Measurements from ENCODE around the gene IL4R. TPM values are rescaled to one million over a fixed set of nuclear protein-coding genes. Genes with fewer than 3 reads are reported as not detected.

IL4R gene
- total and polyA plus RNA-seq, 9 donors: 11.3 to 39.5 (median 17.4) TPM

DNA sequence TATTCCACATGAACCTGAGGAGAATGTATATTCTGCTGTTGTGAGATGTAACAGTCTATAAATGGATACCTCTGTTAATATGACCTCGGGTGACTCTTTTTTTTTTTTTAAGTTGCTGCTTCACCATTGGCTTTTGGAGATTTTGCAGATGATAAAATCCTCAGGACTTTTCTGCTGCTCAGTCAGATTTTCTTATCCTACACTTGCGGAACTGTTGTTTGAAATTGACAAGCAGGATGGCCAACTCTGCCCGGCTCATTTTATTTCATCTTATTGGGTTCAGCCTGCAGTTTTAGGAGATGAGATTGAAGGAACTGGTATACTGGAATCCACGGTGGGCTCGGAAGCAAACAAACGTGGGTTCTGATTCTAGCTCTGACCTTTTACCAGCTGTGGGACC, 19.3 kb downstream of the IL4R start:
- 89 to 90% (median 89%) methylated on average over 6 of the region's 6 CpGs for WGBS, 3 donors

DNA sequence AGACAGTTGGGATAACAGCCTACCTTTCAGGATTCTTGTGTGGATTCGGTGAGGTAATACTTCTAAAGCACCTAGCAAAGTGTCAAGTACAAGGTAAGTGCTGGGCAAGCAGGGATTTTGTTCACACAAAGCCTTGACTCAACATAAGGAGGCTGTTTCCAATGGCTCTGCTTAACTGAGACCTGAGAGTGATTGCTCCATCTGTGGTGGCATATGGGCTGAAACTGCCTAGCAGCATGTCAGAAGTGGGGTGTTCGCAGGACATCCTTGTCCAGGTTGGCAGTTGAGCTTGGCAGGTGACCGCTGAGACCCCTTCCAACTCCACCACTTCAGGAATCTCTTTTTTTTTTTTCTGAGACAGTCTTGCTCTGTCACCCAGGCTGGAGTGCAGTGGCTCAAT, 19.8 kb downstream of the IL4R start:
- intact Hi-C loops (cut with DNase I): no loop called here
- H3K9me3 ChIP-seq: no peaks in the 10 kb centered on the region
- H3K36me3 ChIP-seq: no peaks in the 10 kb centered on the region
- WGBS, 3 donors: 96 to 99% (median 98%) methylated on average over 3 of the region's 3 CpGs
- no peak overlapping the region for H3K27ac ChIP-seq
- TF ChIP-seq, protein P1, sequence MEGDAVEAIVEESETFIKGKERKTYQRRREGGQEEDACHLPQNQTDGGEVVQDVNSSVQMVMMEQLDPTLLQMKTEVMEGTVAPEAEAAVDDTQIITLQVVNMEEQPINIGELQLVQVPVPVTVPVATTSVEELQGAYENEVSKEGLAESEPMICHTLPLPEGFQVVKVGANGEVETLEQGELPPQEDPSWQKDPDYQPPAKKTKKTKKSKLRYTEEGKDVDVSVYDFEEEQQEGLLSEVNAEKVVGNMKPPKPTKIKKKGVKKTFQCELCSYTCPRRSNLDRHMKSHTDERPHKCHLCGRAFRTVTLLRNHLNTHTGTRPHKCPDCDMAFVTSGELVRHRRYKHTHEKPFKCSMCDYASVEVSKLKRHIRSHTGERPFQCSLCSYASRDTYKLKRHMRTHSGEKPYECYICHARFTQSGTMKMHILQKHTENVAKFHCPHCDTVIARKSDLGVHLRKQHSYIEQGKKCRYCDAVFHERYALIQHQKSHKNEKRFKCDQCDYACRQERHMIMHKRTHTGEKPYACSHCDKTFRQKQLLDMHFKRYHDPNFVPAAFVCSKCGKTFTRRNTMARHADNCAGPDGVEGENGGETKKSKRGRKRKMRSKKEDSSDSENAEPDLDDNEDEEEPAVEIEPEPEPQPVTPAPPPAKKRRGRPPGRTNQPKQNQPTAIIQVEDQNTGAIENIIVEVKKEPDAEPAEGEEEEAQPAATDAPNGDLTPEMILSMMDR (IDR thresholded peaks at IDR 0.05): no peak
- TF ChIP-seq EP300 (IDR thresholded peaks at IDR 0.05) (no peak), POLR2A (IDR thresholded peaks at IDR 0.05) (no peak)
- H3K27me3 ChIP-seq: no peaks in the 10 kb centered on the region
- H3K4me3 ChIP-seq: no peak overlapping the region
- DNase-seq: no peak
- H3K4me1 ChIP-seq (ENCODE audit: insufficient read depth): peaks cover 4% of the 10 kb centered on the region

More for the DNA sequence above, 19.3 kb downstream of the IL4R start:
- intact Hi-C loops (cut with DNase I): no loop called here
- H3K9me3 ChIP-seq: no peaks in the 10 kb centered on the region
- TF ChIP-seq EP300 (IDR thresholded peaks at IDR 0.05) (no peak), POLR2A (IDR thresholded peaks at IDR 0.05) (no peak)
- TF ChIP-seq, protein P1 (IDR thresholded peaks at IDR 0.05): no peak
- H3K4me3 ChIP-seq: no peak overlapping the region
- peaks cover 4% of the 10 kb centered on the region for H3K4me1 ChIP-seq (ENCODE audit: insufficient read depth)
- H3K27ac ChIP-seq: no peak overlapping the region
- no peaks in the 10 kb centered on the region for H3K36me3 ChIP-seq
- no peaks in the 10 kb centered on the region for H3K27me3 ChIP-seq
- no peak for DNase-seq

DNA sequence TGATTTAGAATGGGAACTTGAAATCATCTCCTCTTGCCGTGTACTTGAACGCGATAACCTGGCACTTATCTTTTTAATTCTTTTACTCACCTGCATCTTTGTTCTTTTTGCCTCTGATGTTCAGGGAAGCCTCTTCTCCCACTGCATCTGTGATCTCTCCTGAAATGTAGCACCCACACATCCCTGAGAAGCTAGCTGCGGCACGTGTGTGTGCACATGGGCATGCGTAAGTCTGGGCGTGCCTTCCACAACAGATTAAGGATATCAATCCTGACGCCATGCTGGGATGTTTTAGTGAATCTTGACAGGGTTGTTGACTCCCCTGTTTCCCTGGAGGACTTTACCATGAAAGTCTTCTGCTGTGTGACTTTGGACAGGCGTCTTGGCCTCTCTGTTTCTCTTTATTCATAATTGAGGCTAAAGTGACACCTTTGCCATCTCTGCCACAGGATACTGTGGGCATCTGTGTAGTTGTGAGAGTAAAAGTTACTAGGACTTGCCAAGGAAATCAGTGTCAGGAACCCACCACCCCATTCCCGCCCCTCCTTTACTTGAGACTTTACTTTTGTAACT, 20.5 kb downstream of the IL4R start:
- no peak overlapping the region for H3K27ac ChIP-seq
- WGBS, 3 donors: 93 to 95% (median 93%) methylated on average over 10 of the region's 10 CpGs
- TF ChIP-seq, protein P1 (IDR thresholded peaks at IDR 0.05): no peak
- TF ChIP-seq POLR2A (IDR thresholded peaks at IDR 0.05) (no peak), EP300 (IDR thresholded peaks at IDR 0.05) (no peak)

DNA sequence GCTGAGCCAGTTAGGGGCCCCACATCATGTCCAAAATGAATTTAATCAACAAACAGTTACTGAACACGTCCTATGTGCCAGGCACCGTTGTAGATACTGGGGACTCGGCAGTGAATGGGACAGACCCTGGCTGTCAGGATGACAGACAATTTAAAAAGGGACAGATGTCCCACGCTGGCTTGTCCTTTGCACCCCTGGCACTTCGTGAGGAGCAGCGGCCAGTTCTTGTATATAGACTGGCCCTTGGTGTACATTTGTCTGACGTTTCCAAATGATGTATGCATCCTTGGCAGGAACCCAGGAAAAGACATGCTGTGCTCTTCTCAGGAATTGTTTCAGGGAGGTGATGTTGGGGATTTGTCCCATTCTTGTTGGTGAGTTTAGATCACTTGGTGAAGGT, 21.1 kb downstream of the IL4R start:
- no peaks in the 10 kb centered on the region for H3K36me3 ChIP-seq
- no peak overlapping the region for H3K27ac ChIP-seq
- H3K4me1 ChIP-seq (ENCODE audit: insufficient read depth): peaks cover 4% of the 10 kb centered on the region
- H3K27me3 ChIP-seq: no peaks in the 10 kb centered on the region
- H3K9me3 ChIP-seq: no peaks in the 10 kb centered on the region
- DNase-seq: no peak
- H3K4me3 ChIP-seq: no peak overlapping the region
- 75 to 80% (median 77%) methylated on average over 7 of the region's 7 CpGs for WGBS, 3 donors
- TF ChIP-seq, protein P1 (IDR thresholded peaks at IDR 0.05): no peak
- TF ChIP-seq POLR2A (IDR thresholded peaks at IDR 0.05) (no peak), EP300 (IDR thresholded peaks at IDR 0.05) (no peak)
- intact Hi-C loops (cut with DNase I): no loop called here

More for the DNA sequence above, 20.5 kb downstream of the IL4R start:
- intact Hi-C loops (cut with DNase I): no loop called here
- Histone ChIP-seq H3K4me1 (ENCODE audit: insufficient read depth) (peaks cover 4% of the 10 kb centered on the region), H3K9me3 (no peaks in the 10 kb centered on the region), H3K36me3 (no peaks in the 10 kb centered on the region), H3K27me3 (no peaks in the 10 kb centered on the region), H3K4me3 (no peak overlapping the region)
- DNase-seq: no peak
